Smooth muscle cell of the umbilical artery (primary cell): ENCODE measurements around the gene STEAP4. TPM values are rescaled to one million over a fixed set of nuclear protein-coding genes. Genes with fewer than 3 reads are reported as not detected.

Experiments
- total RNA-seq: library from RNA; depleted of rRNA; stranded (reverse); fragments of >200 nt; gene quantifications from 2 replicates; pipeline ENCODE4 v1.2.3, GENCODE V29; 2014

Gene STEAP4
- total RNA-seq = 0.89 TPM in 1 of 2 replicates, not detected in the other

DNA sequence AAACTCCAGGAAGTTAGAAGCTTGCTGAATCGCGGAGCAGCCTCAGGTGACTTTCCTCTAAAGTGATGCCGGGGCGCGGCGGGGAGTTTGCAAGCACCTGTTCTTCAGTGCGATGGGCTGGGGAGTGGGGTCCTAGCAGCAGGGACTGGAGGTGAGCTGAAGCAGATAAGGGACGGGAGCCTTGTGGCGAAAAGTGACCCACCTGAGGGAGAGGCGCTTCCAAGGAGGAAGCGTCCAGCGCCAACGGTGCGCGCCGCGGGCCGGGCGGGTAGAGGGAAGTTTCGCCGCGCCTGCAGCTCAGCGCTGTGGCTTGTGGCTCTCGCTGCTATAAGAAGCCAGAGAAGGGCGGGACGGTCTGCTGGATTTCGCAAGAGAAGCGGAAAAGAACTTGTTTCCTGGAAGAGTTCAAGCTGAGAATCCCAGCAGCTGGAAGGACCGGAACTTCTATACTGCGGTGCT lies at the start of gene STEAP4:
TSS of gene STEAP4 (minus strand) at position 305 of the 459 bp plus-strand sequence. CDS start 22,625 bp downstream, outside the sequence.

Other genes with a start within 250 kb of the STEAP4 start
- 79.0 and 121 TPM in 2 replicates for gene SRI, start 86.9 kb downstream of the STEAP4 start, total RNA-seq